ENCODE measurements around the gene CCDC39. TPM values are rescaled to one million over a fixed set of nuclear protein-coding genes. Genes with fewer than 3 reads are reported as not detected.
"Not testable (repeated sequence)": the region's sequence is repeated elsewhere in the genome, so short reads cannot be mapped to it uniquely, and the experiment has no call there.

Gene CCDC39
- total and polyA plus RNA-seq, 9 donors: 0.30 to 5.4 (median 0.74) TPM; not detected in 1

- Histone ChIP-seq H3K27me3 (no peaks in the 10 kb centered on the region), H3K4me3 (no peak overlapping the region), H3K27ac (no peak overlapping the region), H3K9me3 (no peaks in the 10 kb centered on the region), H3K4me1 (ENCODE audit: insufficient read depth) (no peaks in the 10 kb centered on the region), H3K36me3 (no peaks in the 10 kb centered on the region)
- TF ChIP-seq EP300 (IDR thresholded peaks at IDR 0.05) (no peak), CTCF (IDR thresholded peaks at IDR 0.05) (no peak), POLR2A (IDR thresholded peaks at IDR 0.05) (no peak)
- DNase-seq: no peak
- intact Hi-C loops (cut with DNase I): no loop called here
These were observed 48.9 kb downstream of the CCDC39 start for GRCh38 chr3:180630371-180630770.

GRCh38 chr3:180626844-180627243, 52.4 kb downstream of the CCDC39 start:
- no peak for DNase-seq
- Histone ChIP-seq H3K9me3 (no peaks in the 10 kb centered on the region), H3K4me1 (ENCODE audit: insufficient read depth) (no peaks in the 10 kb centered on the region), H3K4me3 (no peak overlapping the region), H3K27me3 (no peaks in the 10 kb centered on the region), H3K36me3 (no peaks in the 10 kb centered on the region), H3K27ac (no peak overlapping the region)
- 47 to 86% (median 78%) methylated on average over 2 of the region's 2 CpGs for WGBS, 3 donors
- TF ChIP-seq POLR2A (IDR thresholded peaks at IDR 0.05): no peak
- TF ChIP-seq EP300 (IDR thresholded peaks at IDR 0.05): no peak
- no peak for TF ChIP-seq CTCF (IDR thresholded peaks at IDR 0.05)
- intact Hi-C loops (cut with DNase I): no loop called here

GRCh38 chr3:180624714-180625113, 54.6 kb downstream of the CCDC39 start:
- Histone ChIP-seq H3K9me3 (no peaks in the 10 kb centered on the region), H3K27me3 (no peaks in the 10 kb centered on the region), H3K4me3 (no peak overlapping the region), H3K36me3 (no peaks in the 10 kb centered on the region), H3K4me1 (ENCODE audit: insufficient read depth) (no peaks in the 10 kb centered on the region), H3K27ac (no peak overlapping the region)
- intact Hi-C loops (cut with DNase I): no loop called here
- TF ChIP-seq CTCF (IDR thresholded peaks at IDR 0.05) (no peak), EP300 (IDR thresholded peaks at IDR 0.05) (no peak), POLR2A (IDR thresholded peaks at IDR 0.05) (no peak)
- no peak for DNase-seq
- WGBS, 3 donors: 94 to 96% (median 95%) methylated on average over 2 of the region's 2 CpGs

- no peak overlapping the region for H3K4me3 ChIP-seq
- no peak overlapping the region for H3K27ac ChIP-seq
- H3K4me1 ChIP-seq (ENCODE audit: insufficient read depth): no peaks in the 10 kb centered on the region
- 24 to 29% (median 27%) methylated on average over 2 of the region's 2 CpGs for WGBS, 3 donors
- TF ChIP-seq EP300 (IDR thresholded peaks at IDR 0.05): no peak
- no peak for TF ChIP-seq CTCF (IDR thresholded peaks at IDR 0.05)
- TF ChIP-seq POLR2A (IDR thresholded peaks at IDR 0.05): no peak
- intact Hi-C loops (cut with DNase I): no loop called here
- no peak for DNase-seq
- no peaks in the 10 kb centered on the region for H3K27me3 ChIP-seq
- no peaks in the 10 kb centered on the region for H3K9me3 ChIP-seq
- H3K36me3 ChIP-seq: no peaks in the 10 kb centered on the region
These were observed 59.6 kb downstream of the CCDC39 start for GRCh38 chr3:180619723-180620122.

GRCh38 chr3:180618563-180618962, 60.7 kb downstream of the CCDC39 start:
- H3K4me3 ChIP-seq; intact Hi-C loops (cut with DNase I); H3K4me1 ChIP-seq (ENCODE audit: insufficient read depth); H3K27me3 ChIP-seq; H3K27ac ChIP-seq; DNase-seq; H3K36me3 ChIP-seq; H3K9me3 ChIP-seq: not testable (repeated sequence)
- WGBS, 3 donors: 92 to 98% (median 95%) methylated on average over 2 of the region's 2 CpGs

Data from ovary (tissue), 9 donors.